Mucosa of gallbladder (tissue), 1 donor: ENCODE data around the gene NXPE3. TPM values are rescaled to one million over a fixed set of nuclear protein-coding genes. Genes with fewer than 3 reads are reported as not detected.

Source experiments
- DNase-seq: peaks from one replicate; pipeline ENCODE4 v3.0.0-alpha.2; 2020; ENCODE audit warnings: low spot score
- total RNA-seq: library from RNA; stranded (reverse); gene quantifications from one replicate; pipeline ENCODE4 v1.2.1, GENCODE V29; 2021
- donor health status: DM: no; HTN: no; CAD: no.

Gene NXPE3
- total RNA-seq, 1 donor from 2014 or later = 13.2 TPM

GRCh38 chr3:101828691-101829436, 49.9 kb downstream of the NXPE3 start:
- peak; percentile 54 for DNase-seq

- DNase-seq = no peak
Measured at GRCh38 chr3:101829437-101829830, 50.4 kb downstream of the NXPE3 start.

GRCh38 chr3:101829874-101830273, 50.9 kb downstream of the NXPE3 start:
- DNase-seq = no peak

GRCh38 chr3:101833446-101833974, 54.5 kb downstream of the NXPE3 start:
- no peak for DNase-seq

- DNase-seq = no peak
Measured at GRCh38 chr3:101835676-101836075, 56.7 kb downstream of the NXPE3 start.

- no peak for DNase-seq
Measured at GRCh38 chr3:101836160-101836559, 57.1 kb downstream of the NXPE3 start.

- no peak for DNase-seq
Measured at GRCh38 chr3:101836652-101837598, 57.9 kb downstream of the NXPE3 start.

GRCh38 chr3:101838691-101839090, 59.7 kb downstream of the NXPE3 start:
- DNase-seq = no peak

GRCh38 chr3:101840066-101840465, 61.1 kb downstream of the NXPE3 start:
- no peak for DNase-seq

- DNase-seq = no peak
Measured at GRCh38 chr3:101842245-101842934, 63.4 kb downstream of the NXPE3 start.

GRCh38 chr3:101842935-101843330, 63.9 kb downstream of the NXPE3 start:
- no peak for DNase-seq

- DNase-seq = no peak
Measured at GRCh38 chr3:101845425-101845824, 66.4 kb downstream of the NXPE3 start.

GRCh38 chr3:101846709-101847108, 67.7 kb downstream of the NXPE3 start:
- no peak for DNase-seq

GRCh38 chr3:101847328-101847727, 68.3 kb downstream of the NXPE3 start:
- DNase-seq = no peak

- no peak for DNase-seq
Measured at GRCh38 chr3:101848326-101848725, 69.3 kb downstream of the NXPE3 start.

GRCh38 chr3:101848754-101849713, 70.0 kb downstream of the NXPE3 start, which contains the start of gene NFKBIZ:
TSS of gene NFKBIZ (plus strand) at chr3:101849514. CDS start at chr3:101849629, 115 bp downstream.
- peak; percentile 97 for DNase-seq

GRCh38 chr3:101849714-101850245, 70.8 kb downstream of the NXPE3 start:
- DNase-seq = no peak

- no peak for DNase-seq
Measured at GRCh38 chr3:101850246-101851051, 71.4 kb downstream of the NXPE3 start.

- no peak for DNase-seq
Measured at GRCh38 chr3:101851072-101851770, 72.2 kb downstream of the NXPE3 start.
